HG03439 (cell line): ENCODE results near the gene SRPK2.
A peak's percentile ranks its signal among the peaks of the same experiment; 100 is the strongest.

ENCODE experiments used
- ATAC-seq: cut with Tn5 transposase; IDR thresholded peaks from one replicate; pipeline ENCODE4 v1.9.1; 2021; ENCODE audit warnings: mild to moderate bottlenecking, moderate library complexity; ENCODE audit not compliant: unreplicated experiment

The SRPK2 gene

DNA sequence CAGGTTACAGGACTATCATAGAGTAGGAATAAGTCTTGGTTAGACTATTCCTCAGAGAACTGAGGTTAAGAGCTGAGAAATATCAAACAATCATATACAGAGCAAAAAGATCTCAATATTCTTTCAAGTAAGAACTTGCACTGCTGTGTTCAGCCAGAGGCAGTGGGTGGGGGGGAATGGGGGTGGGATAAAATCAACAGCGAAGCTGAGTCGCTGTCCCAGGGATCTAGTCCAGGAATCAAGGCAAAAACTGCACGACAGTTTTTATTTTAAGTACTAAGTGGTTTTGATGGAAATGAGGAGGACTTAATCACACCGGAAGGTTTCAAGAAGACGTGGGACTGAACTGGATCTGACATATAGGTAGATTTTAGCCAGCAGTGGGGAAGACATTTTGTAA, 159.1 kb downstream of the SRPK2 start:
- no peak for ATAC-seq

DNA sequence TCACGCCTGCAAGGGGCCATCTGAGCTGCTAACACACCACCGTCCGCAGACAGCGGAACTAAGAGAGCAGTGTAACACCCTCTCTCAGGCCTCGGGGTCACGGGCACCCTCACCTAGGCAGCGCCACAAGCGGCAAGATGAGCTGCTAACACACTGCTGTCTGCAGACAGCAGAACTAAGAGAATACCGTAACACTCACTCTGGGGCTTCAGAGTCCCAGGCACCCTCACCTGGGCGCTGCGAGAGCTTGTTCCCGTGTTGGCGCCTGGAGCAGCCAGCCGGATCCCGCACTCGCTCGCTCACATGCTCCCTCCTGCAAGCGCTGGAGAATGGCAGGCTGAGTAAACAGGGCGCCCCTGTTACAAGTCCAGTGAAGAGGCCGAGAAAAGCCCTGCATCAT, 160.2 kb downstream of the SRPK2 start:
- no peak for ATAC-seq

DNA sequence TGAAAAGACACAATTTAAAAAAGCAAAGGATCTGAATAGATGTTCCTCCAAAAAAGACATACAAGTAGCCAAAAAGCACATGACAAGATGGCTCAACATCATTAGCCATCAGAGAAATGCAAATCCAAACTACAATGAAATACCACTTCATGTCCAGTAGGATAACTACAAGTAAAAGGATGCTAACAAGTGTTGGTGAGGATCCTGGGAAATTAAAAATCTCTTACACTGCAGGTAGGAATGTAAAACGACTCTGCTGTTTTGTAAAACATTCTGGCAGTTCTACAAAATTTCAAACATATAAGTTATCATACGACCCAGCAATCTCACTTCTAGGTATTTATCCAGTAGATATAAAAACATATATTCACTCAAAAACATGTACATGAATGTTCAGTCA, 161.3 kb downstream of the SRPK2 start:
- ATAC-seq, result no peak

DNA sequence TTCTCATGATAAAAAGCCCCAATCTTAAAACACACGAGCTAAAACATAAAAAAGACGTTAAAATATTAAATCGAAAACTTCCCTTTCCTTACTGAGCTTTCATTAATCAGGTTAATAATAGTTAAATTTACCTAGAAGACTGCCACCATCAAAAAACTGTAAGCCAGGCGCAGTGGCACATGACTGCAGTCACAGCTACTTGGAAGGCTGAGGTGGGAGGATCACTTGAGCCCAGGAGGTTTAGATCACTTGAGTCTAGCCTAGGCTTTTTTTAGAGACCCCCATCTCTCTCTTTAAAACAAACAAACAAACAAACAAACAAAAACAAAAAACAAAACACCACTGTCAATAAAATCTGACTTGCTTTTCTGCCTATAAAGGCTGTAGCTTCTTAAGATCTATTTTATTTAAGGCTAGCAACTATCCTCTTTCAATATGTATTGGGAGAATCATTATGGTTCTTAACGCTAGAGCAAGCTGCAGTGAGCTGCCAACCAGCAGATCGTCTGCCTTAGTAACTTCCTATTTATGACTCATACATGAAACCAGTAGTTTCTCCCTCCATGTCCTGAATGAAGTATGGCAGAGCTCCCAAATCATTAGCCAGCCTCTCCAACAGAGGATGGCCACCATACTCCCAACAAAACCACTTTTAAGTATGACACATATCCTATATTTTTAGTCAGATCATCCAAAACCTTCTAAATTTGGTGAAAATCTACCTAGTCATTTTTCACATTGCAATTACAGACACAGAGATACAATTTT, 163.7 kb downstream of the SRPK2 start:
- ATAC-seq, result peak; percentile 77

DNA sequence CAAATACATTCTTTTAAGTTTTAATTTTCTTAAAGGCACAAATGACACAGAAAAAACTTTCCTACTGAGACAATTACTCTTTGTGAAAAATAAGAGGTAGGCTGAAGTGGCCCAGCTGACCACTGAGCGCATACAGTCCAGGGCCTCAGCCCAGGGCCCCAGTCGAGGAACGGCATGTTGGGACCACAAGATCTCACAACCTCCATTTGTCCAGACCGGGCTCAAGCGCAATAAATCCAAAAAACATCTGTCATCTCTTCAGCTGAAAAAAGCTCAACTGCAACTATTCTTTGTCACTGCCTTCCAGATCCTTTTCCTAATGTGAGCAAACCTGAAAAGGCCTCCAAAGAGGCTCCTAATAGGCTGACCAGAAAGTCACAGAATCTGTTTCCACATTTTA, 165.8 kb downstream of the SRPK2 start:
- no peak for ATAC-seq

DNA sequence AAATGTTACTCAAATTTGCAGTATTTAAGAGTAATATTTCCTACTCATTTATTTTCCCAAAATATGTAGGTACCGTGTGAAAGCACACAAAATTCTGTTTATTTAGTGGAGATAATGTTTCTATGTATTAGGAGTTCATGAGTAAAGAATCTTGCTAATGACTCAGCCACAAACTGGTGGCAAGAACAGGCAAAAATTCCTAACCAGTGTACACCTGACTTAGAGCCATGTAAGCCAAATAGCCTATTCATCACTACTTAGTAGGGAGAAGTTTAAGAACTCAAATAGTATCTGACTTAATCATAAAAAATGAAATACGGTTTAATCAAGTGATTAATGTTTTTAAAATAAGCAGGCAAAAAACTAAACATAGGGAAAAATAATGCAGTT, 169.0 kb downstream of the SRPK2 start:
- no peak for ATAC-seq

DNA sequence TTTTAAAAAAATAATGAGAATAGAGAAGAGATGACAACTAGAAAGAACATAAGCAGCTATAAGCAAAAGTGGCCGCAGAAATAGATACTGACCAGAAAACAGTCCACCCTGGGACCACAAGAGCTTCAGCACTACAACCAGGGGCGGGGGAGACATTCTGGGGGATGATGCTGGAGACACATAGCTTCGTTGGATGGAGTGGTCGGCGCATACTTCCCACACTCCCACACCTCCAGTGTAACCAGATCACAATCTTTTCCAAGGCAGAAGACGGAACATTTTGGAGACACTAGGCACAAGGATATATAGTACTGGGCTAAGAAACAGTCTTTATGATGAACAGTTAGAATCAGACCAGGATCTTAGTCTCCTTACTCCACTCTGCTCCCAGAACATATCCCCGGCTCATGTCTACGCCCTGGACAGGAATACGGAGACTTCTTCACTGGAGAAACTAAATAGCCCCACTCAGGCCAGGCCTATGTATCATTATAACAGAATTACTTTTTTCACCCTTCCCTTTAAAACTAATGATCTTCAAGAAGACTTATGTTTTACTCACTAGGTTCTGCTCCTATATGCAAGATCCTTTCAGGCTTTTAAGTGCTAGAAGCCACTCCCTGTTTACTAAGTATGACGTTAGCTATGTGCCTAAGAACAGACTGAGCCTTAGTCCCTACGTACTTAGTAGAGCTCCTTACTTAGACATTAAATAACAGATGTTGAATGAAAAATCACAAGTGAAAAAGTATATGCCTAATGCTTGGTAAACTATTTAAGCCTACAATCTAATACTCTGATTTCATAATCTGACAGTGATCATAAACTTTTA, 169.6 kb downstream of the SRPK2 start:
- ATAC-seq, result no peak

DNA sequence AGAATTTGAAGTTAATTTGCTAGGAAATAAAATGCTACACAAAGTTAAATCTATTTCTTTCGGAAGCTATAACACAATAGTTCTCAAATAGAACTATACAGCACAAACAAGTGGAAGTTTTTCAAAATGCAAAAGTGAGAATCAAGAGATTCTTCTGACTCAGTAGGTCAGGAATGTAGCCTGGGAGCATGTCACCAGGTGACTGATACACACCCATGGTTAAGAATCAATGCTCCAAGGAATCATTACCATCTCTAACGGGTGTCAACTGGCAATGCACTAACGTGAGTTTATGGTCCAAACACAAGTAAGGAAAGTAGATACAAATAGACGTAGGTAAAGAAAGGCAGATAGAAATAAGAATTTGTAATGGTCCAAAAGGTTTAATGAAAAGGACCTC, 170.5 kb downstream of the SRPK2 start:
- no peak for ATAC-seq

DNA sequence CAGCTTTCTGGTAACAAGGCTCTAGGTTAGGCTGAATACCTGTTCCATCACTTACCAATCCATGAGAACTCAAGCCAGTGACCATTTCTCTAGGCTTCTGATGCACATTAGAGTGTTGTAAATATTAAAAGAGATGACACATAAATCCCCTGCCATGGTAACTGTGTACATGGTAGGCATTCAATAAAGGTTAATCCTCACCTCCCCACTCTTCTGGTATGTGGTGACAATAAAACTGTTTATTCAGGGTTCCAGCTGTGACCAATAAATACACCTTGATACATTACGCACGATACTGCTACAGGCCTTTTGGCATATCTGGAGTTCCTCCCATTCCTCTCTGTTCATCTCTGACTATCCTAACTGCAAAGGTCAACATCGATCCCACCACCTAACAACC, 171.9 kb downstream of the SRPK2 start:
- no peak for ATAC-seq

DNA sequence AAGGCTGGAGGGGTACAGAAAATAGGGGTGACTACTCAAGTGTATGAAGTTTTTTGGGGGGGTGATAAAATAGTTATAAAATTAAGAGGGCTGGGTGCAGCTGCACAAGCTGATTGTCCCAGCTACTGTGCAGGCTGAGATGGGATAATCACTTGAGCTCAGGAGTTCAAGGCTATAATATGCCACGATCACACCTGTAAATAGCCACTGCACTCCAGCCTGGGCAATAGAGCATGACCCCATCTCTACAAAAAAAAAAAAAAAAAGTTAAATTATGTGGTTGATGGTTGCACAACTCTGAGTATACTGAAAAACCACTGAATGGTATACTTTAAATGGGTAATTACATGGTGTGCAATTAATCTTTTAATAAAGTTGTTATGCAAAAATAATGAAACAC, 172.9 kb downstream of the SRPK2 start:
- ATAC-seq, result no peak

DNA sequence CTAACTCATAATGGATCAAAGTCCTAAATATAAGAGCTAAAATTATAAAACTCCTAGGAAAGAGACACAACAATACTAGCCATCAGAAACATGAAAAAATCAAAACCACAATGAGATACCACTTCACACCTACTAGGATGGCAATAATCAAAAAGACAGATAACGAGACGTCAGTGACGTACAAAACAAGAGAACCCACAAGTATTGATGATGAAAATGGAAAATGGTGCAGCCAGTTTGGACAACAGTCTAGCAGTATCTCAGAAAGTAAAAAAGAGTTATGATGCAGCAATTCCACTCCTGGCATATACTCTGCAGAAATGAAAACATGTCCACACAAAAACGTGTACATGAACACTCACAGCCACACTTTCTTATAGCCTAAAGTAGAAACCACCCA, 173.5 kb downstream of the SRPK2 start:
- ATAC-seq, result no peak

DNA sequence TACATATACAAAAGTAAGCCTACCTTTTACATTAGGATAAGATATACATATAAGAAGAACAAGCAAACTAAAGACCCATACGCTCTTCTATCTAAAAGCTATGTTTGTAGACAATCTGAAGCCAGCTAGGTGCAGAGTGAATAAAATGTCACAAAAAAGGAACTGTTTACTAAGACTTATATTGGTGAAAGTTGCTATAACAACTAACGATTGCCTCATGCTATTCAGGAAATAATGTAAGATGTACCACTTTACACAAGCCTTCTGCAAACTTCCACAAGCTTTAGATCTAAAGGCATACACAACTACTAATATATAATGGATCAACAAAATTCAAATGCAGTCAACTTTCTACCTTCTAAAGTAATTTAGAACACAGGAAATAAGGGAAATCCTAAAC, 175.1 kb downstream of the SRPK2 start:
- no peak for ATAC-seq

DNA sequence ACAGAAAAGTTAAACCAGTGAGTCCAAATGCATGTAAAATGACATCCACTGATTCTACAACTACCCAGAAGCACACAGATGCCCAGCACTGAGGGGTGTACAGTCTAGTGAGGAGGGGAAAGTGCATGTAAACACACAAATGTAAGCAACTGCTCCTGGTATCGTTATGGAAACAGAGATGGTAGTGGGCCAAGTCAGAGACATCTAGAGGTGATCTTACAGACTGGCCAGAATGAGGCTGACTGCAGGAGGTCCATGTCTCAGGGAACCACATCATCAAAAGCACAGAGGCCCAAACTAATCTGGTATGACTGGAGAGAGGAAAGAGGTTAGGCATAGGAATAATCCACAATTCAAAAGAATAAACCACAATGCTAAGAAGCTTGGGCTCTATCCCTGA, 176.5 kb downstream of the SRPK2 start:
- ATAC-seq, result no peak

DNA sequence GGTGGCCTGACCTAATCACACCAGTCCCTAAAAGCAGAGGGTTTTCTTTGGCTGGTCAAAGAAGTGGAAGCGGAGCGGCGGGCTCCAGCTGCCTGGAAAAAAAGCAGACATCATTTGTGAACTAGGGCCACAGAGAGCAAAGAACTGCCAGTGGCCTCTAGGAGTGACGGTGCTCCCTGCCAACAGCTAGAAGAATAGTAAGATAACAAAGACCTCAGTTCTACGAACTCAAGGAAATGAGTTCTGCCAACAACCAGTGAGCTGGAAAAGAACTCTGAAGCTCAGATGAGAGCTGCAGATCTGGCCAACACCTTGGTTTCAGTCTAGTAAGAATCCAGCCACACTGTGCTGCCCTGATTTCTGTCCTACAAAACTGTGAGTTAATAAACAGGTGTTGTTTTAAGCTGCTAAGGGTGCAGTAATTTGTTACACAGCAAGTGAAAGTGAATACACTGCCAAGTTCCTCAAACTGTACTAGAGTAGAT, 178.0 kb downstream of the SRPK2 start:
- peak; percentile 55 for ATAC-seq

DNA sequence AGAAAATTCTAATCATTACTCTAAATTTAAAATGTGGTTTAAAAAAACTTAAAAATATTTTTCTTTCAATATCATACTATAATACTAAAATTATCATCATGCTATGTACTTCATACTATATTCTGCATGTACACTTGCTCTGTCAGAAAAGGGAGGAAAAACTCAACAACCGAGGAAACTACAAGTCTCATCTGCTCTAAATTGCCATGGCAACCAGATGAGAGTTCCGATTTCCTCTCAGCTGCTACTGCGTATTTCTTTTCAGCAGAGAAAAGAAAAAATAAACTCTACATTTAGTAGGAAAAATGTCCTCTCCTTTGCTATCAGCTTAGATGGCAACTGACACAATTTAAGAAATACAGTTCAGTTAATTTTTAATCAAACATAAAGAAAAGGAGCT, 178.9 kb downstream of the SRPK2 start:
- ATAC-seq, result no peak

DNA sequence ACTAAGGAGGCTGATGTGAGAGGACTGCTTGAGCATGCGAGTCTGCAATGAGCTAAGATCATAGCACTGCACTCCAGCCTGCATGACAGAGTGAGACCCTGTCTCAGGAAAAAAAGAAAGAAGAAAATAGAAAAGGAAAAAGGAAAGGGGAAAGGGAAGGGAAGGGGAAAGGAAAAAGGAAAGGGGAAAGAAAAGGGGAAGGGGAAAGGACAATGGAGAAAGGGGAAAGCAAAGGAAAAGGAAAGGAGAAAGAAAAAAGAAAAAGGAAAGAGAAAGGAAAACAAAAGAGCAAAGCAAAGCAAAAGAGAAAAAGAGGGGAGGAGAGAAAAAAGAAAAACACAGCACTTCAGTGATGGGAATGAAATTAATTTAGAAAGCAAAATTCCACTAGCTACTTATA, 179.3 kb downstream of the SRPK2 start:
- ATAC-seq, result no peak

DNA sequence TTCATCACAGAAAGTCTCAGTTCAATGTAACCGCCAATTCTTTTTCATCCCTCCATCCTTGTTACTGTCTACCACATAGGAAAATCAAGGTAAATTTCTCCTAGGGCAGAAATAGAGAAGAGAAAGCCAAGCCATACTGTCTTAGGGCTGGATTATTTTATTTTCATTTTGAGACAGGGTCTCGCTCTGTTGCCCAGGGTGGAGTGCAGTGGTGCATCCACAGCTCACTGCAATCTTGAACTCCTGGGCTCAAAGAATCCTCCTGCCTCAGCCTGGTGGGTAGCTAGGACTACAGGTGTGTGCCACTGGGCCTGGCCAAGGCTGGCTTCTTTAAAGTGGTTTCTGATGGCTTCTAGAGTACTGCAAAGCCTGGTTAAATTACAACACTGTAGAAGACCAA, 181.7 kb downstream of the SRPK2 start:
- ATAC-seq, result no peak

DNA sequence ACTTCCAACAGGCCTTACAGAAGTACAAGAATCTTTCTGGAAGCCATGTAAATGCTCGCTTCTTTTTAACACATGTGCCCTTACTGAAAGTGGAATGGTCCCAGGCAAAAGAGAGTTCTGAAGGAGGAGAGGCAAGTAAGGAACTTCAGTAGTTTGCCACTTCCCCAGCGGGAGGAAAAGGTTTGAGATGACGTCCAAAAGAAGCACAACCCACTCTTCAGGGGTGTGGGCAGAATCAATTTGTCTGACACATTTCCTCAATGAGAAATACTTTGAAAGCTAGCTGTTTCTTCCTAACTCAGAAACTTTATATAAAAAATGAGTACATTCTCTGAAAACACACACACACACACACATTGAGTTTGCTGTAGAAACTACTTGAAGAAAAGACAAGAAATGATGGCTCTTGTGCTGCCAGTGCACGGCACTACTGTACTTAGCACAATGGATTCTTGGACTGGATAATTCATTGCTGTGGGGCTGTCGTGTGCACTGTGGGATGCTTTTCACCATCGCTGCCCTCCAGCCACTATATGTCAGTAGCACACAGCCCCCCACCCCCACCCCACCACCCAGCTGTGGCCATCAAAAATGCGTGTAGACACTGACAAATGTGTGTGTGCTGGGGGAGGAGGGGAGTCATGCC, 183.0 kb downstream of the SRPK2 start:
- ATAC-seq, result no peak

DNA sequence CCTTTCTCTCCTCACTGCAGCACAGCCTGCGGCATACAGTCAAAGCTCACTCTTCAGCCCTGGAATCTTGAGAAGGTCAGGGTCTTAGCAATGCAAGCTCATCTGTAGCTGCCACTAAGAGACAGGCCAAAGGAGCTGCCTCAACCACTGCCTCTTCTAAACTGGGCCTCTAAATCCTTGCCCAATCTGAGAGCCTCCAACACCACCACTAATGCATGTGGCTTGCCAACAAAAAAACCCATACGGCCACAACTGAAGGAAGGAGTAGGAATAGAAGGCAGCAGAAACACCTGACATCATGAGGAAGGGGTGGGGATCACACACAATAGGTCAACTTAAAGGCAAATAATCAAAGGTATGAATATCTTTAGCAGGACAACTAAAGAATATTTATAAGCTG, 183.8 kb downstream of the SRPK2 start:
- no peak for ATAC-seq

DNA sequence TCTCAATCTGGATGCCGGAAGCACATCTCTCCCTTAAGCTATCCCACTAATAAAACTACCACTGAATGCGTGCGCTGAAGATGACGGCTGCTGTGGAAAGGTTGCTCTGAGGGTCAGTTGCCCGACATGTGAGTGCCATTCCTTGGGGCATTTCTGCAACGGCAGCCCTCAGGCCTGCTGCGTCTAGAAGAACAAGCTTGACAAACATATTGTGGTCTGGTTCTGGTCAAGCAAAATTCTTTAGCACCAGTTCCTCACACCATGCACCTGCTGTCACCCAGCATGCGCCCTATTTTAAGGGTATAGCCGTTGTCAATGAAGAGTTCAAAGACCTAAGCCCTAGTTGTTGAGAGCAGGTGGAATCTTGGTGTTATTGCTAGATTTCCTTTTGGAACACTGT, 184.2 kb downstream of the SRPK2 start:
- no peak for ATAC-seq

DNA sequence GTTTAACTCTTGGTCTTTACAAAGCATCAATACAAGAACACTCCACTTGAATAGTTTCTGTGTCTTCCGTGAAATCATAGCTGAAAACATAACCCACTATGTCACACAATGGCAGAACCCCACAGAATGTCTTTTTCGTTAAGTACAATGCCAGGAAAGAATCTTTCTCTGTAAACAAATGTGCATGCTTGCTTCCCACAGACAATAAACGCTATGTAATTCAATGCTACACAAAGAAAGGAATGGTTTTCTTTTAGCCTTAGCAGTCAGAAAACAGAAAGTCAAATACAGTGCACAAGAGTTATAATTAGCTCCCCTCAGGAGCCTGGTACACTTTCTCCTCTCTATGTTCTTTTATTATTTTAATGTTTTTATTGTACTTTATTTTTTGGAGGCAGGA, 186.1 kb downstream of the SRPK2 start:
- ATAC-seq, result no peak

DNA sequence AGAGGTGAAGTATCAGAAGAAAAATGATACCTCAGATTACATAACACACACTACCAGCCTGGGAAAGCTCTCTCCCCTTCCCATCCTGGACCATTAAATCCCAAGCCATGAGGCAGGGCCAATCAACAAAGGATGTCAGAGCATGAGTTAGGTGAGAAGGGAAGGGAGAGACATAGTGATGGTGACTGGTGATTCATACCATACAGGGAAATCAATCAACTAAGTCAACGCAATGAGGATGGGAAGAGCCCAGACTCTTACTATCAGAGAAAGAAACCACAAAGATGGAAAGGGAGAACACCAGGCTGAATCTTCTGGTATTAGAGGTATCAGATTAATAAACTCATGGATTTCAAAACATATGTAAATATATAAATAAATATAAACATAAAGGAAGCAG, 189.3 kb downstream of the SRPK2 start:
- no peak for ATAC-seq
